GM19452 (cell line): Measurements from ENCODE around the gene RABGAP1.

Experiments used
- ATAC-seq: cut with Tn5 transposase; IDR thresholded peaks from one replicate; pipeline ENCODE4 v1.9.1; 2021; ENCODE audit not compliant: unreplicated experiment

The RABGAP1 gene

GRCh38 chr9:123044586-123044985 is 103.8 kb downstream of the RABGAP1 start:
- no peak for ATAC-seq

- no peak for ATAC-seq
Measured at GRCh38 chr9:123046406-123047195, 105.8 kb downstream of the RABGAP1 start.

DNA sequence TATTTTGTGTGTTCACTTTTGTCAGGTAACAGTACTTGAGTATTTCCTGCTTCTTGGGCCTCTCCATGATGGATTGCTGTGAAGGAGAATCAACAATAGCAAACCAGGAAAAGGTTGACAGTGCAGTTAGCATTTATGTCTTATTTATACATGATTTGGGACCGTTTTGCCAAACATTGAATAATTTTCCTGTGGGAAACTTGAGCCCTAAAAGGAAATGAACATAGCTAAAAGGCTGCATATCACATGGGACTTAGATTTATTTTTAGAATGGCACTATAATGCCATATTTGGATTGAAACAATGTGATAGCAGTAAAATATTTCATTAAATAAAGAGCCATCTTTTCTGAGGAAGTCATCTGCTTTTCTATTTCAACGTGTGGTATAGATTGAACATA is 107.9 kb downstream of the RABGAP1 start:
- ATAC-seq: no peak

DNA sequence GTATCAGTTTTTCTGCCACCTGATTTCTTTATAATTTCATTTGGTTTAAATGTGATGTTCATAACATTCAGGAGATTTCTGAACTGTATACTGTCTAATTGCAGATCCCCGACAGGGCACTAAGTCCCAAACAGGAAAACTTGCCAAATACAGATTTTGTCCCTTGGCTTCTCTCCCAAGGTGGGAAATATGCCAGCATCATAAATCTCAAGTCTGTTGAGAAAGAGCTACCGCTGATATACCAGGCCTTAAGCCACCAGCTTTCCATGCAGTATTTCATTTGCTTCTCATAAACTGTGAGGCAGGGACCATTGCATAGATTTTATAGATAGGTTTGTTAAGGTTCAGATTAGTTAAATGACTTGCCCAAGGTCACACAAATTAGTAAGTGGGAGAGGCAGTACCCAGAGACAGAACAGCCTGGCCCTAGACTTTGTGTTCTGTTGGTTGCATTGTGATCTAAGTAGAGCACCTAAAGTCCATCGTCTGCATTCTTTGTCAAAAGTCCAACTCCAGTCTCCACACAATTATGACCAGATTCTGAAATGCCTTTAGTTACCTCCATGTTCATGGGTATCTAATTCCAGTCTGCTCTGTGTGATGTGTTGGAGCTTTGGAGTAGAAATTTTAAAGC is 108.9 kb downstream of the RABGAP1 start:
- ATAC-seq: no peak

- no peak for ATAC-seq
Measured at GRCh38 chr9:123053046-123053445, 112.2 kb downstream of the RABGAP1 start.

- no peak for ATAC-seq
Measured at GRCh38 chr9:123053711-123054110, 112.9 kb downstream of the RABGAP1 start.

- no peak for ATAC-seq
Measured at GRCh38 chr9:123058834-123059233, 118.0 kb downstream of the RABGAP1 start.

DNA sequence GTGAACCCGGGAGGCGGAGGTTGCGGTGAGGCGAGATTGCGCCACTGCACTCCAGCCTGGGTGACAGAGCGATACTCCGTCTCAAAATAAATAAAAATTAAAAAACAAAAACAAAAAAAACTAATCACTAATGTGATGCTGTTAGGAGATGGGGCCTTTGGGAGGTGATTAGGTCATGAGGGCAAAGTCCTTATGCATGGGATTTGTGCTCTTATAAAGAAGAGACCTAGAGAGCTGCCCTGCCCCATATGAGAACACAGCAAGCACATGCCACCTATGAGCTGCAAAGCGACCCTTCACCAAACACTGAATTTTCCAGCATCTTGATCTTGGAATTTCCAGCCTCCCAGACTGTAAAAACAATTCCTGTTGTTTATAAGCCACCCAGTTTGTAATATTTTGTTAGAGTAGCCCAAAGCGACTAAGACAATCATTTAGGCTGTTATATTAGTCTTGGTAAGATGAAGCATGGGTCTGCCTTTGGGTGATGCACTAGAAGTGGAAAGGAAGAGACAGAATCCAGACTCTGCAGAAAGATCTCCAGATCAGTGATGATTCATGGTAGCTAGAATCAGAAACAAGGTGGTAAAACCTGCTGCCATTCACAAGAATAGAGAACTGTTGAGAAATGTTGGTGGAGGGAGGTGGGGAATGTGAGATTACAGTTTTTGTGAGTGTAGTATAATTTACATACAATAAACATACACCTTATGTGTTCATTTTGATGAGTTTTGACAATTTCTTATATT is 118.8 kb downstream of the RABGAP1 start:
- ATAC-seq: no peak

DNA sequence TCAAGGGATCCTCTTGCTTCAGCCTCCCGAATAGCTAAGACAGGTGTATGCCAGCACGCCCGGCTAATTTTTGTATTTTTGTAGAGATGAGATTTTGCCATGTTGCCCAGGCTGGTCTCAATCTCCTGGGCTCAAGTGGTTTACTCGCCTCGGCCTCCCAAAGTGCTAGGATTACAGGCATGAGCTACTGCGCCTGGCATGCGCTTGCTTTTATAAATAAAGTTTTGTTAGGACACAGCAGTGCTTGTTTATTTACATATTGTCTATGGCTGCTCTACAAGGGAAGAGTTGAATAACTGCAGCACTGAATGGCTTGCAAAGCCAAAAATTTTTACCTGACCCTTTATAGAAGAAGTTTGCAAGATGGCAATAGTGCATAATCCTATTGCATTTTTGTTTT is 120.4 kb downstream of the RABGAP1 start:
- ATAC-seq: no peak

- ATAC-seq: no peak
Measured at GRCh38 chr9:123062351-123063176, 121.7 kb downstream of the RABGAP1 start.

DNA sequence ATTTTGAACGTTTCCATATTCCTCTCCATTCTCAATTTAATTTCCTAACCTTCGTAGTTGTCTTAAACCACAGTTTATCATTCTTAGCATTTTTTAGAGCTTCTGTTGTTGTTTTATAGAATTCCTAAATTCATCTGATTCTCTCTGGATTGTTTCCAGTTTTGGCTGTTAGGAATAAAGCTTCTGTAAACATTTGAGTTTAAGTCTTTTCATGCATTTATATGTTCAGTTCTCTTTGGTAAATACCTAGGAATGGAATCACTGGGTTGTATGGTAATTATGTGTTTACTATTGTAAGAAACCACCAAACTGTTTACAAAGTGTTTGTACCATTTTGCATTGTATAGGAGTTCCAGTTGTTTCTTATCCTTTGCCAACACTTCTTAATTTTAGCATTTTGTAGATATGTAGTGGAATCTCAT is 122.4 kb downstream of the RABGAP1 start:
- no peak for ATAC-seq

GRCh38 chr9:123063896-123064295 is 123.1 kb downstream of the RABGAP1 start:
- no peak for ATAC-seq

GRCh38 chr9:123064716-123065115 is 123.9 kb downstream of the RABGAP1 start:
- no peak for ATAC-seq

- no peak for ATAC-seq
Measured at GRCh38 chr9:123065196-123065595, 124.4 kb downstream of the RABGAP1 start.

GRCh38 chr9:123067136-123067535 is 126.3 kb downstream of the RABGAP1 start:
- ATAC-seq: no peak

DNA sequence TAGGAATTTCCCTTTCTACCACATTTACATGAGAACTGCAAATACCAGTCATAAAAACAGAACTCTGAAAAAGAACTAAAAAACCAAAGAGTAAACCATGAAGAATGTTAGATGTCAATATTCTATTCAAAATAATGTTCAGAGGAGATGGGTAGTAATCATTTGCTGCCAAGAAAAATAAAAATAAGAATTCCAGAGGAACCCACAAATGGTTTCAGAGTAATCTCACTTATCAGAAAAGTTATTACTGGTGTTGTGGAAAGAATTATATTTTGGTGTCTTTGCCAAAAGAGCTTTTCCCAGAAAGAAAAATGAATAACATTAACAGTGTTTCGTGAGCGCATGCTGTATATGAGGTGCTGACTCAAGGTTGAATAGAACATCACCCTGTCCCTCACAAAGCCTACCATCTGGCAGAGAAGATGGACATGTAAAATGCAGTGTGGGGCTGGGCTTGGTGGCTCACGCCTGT is 128.2 kb downstream of the RABGAP1 start:
- no peak for ATAC-seq

DNA sequence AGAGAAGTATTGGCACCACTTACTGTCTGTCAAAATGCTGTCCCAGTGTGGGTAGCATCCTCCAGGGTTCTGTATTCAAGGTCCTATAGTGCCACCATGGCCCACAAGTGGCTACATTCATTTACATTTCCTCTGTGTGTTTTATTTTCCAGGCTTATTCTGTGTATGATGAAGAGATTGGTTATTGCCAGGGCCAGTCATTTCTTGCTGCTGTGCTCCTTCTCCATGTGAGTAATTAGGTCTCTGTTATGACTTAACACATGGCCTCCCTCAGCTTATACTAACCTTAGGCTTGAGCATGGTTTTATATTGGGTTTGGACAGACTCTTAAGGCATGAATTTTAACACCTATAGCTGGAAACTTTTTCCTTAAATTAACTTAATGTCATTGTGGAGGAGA is 129.4 kb downstream of the RABGAP1 start:
- ATAC-seq: no peak

- ATAC-seq: no peak
Measured at GRCh38 chr9:123072407-123072995, 131.7 kb downstream of the RABGAP1 start.

DNA sequence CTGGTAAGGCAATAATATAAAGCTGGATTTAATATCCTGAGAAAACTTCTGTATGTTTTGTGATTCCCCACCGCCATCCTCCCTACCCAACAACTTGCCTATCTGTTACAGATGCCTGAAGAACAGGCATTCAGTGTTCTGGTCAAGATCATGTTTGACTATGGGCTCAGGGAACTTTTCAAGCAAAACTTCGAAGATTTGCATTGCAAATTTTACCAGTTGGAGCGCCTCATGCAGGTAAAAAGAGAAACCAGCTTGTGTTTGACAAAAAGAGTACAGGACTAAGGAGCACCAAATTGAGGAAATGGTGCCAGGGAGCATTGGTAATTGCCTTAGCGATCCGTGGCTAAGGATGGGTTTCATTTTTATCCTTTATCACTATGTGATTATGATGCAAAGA is 132.6 kb downstream of the RABGAP1 start:
- no peak for ATAC-seq

GRCh38 chr9:123073991-123074422 is 133.2 kb downstream of the RABGAP1 start:
- ATAC-seq: no peak
